Fibroblast of lung (primary cell): ENCODE data around the gene MKX.

Experiments used
- EZH2 ChIP-seq: IDR thresholded peaks from 2 replicates; pipeline ENCODE4 v1.5.1; 2012; ENCODE audit warnings: low read length, control low read depth, mild to moderate bottlenecking; ENCODE audit errors: missing control alignments
- TF ChIP-seq, protein P1 (sequence below), 2 donors: IDR thresholded peaks in 1 of 2; conservative IDR thresholded peaks in 1 of 2; 1 replicate in 1 of 2; 2 replicates in 1 of 2; pipeline ENCODE4 v1.5.1; 2011 to 2012; ENCODE audit warnings: low read length in 2 of 2, control low read depth in 1 of 2, inconsistent platforms in 1 of 2, low read depth in 1 of 2, mild to moderate bottlenecking in 1 of 2

DNA sequence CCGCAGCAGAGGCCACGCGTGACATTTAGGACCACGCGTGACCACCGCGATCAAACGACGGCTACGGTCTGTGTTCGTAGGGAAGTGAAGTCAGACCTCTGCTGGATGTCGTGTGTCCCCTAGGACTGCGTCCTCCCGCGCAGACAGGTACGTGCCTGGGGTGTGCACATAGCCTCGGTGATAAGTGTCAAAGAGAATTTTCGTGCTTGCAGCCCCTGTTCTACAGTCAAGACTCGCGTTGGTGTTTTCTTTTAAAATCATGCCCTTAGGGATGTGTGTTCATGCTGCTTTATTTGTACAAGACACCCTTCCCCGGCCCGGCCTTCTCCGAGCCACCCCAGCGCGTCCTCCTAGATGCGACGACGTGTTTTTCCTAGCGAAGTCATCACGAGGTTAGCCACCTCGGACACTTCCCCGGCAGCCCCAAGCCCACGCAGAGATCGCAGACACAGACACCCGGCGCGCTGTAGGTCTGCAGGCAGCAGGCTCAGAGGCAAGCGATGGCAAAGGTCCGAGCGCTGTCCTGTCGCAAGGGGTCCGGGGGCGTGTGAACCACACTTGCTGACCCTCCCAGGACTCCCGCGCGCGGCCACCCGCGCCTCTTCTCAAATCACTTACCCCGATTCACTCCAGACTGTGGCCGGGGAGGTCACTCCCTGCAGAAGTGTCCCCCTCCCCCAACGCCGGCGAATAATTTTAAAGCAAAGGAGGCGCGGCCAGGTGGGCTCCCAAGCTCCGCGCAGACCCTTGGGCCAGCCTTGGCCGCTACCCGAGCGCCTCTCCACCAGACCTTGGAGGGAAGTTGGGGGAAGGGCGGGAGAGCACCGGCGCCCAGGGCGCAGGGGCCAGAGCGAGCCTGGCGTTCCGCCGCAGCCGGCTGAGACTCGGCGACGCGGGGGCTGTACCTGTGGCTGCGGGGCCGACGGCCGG is 552 bp downstream of the MKX start:
- TF ChIP-seq, protein P1, sequence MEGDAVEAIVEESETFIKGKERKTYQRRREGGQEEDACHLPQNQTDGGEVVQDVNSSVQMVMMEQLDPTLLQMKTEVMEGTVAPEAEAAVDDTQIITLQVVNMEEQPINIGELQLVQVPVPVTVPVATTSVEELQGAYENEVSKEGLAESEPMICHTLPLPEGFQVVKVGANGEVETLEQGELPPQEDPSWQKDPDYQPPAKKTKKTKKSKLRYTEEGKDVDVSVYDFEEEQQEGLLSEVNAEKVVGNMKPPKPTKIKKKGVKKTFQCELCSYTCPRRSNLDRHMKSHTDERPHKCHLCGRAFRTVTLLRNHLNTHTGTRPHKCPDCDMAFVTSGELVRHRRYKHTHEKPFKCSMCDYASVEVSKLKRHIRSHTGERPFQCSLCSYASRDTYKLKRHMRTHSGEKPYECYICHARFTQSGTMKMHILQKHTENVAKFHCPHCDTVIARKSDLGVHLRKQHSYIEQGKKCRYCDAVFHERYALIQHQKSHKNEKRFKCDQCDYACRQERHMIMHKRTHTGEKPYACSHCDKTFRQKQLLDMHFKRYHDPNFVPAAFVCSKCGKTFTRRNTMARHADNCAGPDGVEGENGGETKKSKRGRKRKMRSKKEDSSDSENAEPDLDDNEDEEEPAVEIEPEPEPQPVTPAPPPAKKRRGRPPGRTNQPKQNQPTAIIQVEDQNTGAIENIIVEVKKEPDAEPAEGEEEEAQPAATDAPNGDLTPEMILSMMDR (conservative IDR thresholded peaks at IDR 0.05 in 1 of 2, IDR thresholded peaks at IDR 0.05 in 1 of 2; ENCODE audit: low read depth in 1 of 2, low read length in 2 of 2): no peak
- TF ChIP-seq EZH2: peak; percentile 81
